ENCODE data around the gene TTC33. TPM values are rescaled to one million over a fixed set of nuclear protein-coding genes. Genes with fewer than 3 reads are reported as not detected.

Gene TTC33
- total RNA-seq, 2 donors from 2014 or later: 10.3 to 22.5 TPM

- H3K27me3 ChIP-seq (replicated peaks; ENCODE audit: insufficient read depth): no peaks in the 10 kb centered on the region
- no peak for TF ChIP-seq CTCF (IDR thresholded peaks at IDR 0.05)
- no peak overlapping the region for H3K4me3 ChIP-seq
- H3K4me1 ChIP-seq (ENCODE audit: control insufficient read depth in 1 of 2, low read depth in 2 of 2): no peaks in the 10 kb centered on the region
- H3K27ac ChIP-seq: no peak overlapping the region
- no peak for DNase-seq (ENCODE audit: low spot score)
- no peaks in the 10 kb centered on the region for H3K36me3 ChIP-seq
- no peak for ATAC-seq (ENCODE audit: insufficient number of reproducible peaks, low FRiP score, low read depth)
- no peaks in the 10 kb centered on the region for H3K9me3 ChIP-seq
Measured at GRCh38 chr5:40465416-40465815, 290.3 kb downstream of the TTC33 start.

- ATAC-seq (ENCODE audit: insufficient number of reproducible peaks, low FRiP score, low read depth) (no peak), DNase-seq (ENCODE audit: low spot score) (no peak)
- no peaks in the 10 kb centered on the region for H3K36me3 ChIP-seq
- H3K27ac ChIP-seq: no peak overlapping the region
- H3K9me3 ChIP-seq: no peaks in the 10 kb centered on the region
- H3K4me1 ChIP-seq (ENCODE audit: control insufficient read depth in 1 of 2, low read depth in 2 of 2): no peaks in the 10 kb centered on the region
- TF ChIP-seq CTCF (IDR thresholded peaks at IDR 0.05): no peak
- H3K4me3 ChIP-seq: no peak overlapping the region
- H3K27me3 ChIP-seq (replicated peaks; ENCODE audit: insufficient read depth): no peaks in the 10 kb centered on the region
Measured at GRCh38 chr5:40464511-40464910, 291.2 kb downstream of the TTC33 start.

Other genes starting within 250 kb of the TTC33 start
- gene PTGER4, start 76.0 kb downstream of the TTC33 start, total RNA-seq: 10 to 100 TPM; 13.8 to 45.9 TPM
- 100 to 1,000 TPM in 1 of 2 donors, 10 to 100 TPM in 1; 56.6 to 158 TPM for gene PRKAA1, start 42.4 kb upstream of the TTC33 start, total RNA-seq
- 10 to 100 TPM; 26.1 to 45.4 TPM for gene RPL37, start 79.3 kb upstream of the TTC33 start, total RNA-seq
- 10 to 100 TPM; 13.5 to 21.6 TPM for gene CARD6, start 85.4 kb upstream of the TTC33 start, total RNA-seq
- gene C7, start 153.5 kb upstream of the TTC33 start, total RNA-seq: 100 to 1,000 TPM in 1 of 2 donors, 10 to 100 TPM in 1; 99.5 to 105 TPM